Measurements from ENCODE around the gene DTL.

GRCh38 chr1:212034516-212035122 lies 929 bp upstream of the DTL start:
- TF ChIP-seq YY1 (IDR thresholded peaks at IDR 0.05; ENCODE audit: insufficient read depth, insufficient read length) (no peak), ZNF274 (IDR thresholded peaks at IDR 0.05; ENCODE audit: low read depth, low read length) (no peak), SUZ12 (IDR thresholded peaks at IDR 0.05; ENCODE audit: extremely low read depth, insufficient read depth, insufficient read length) (no peak)

Measured in NT2/D1 (cell line).